Upper lobe of right lung (tissue), 1 donor: ENCODE data around the gene BECN2. TPM values are rescaled to one million over a fixed set of nuclear protein-coding genes. Genes with fewer than 3 reads are reported as not detected.

Source experiments
- ATAC-seq: fragments of 200-7000 bp; cut with Tn5 transposase; one replicate; pipeline ENCODE4 v1.9.1; 2020; ENCODE audit warnings: mild to moderate bottlenecking, moderate library complexity
- DNase-seq: peaks from one replicate; pipeline ENCODE4 v3.0.0-alpha.2; 2020
- H3K27ac ChIP-seq: fragments of 200-600 bp; one replicate; pipeline ENCODE4 v1.8.0; 2022
- H3K27me3 ChIP-seq: fragments of 200-600 bp; one replicate; pipeline ENCODE4 v1.8.0; 2022; ENCODE audit warnings: mild to moderate bottlenecking
- H3K36me3 ChIP-seq: fragments of 200-600 bp; one replicate; pipeline ENCODE4 v1.8.0; 2022
- H3K4me1 ChIP-seq: fragments of 200-600 bp; one replicate; pipeline ENCODE4 v1.8.0; 2022
- H3K4me3 ChIP-seq: fragments of 200-600 bp; one replicate; pipeline ENCODE4 v1.8.0; 2022; ENCODE audit warnings: mild to moderate bottlenecking
- H3K9me3 ChIP-seq: fragments of 200-600 bp; one replicate; pipeline ENCODE4 v1.8.0; 2022
- intact Hi-C: fragments of 100-400 bp; cut with DNase I; formaldehyde crosslinking; loops from one replicate; pipeline ENCODE4 v1.11.0; 2022
- total RNA-seq: library from RNA; stranded (reverse); fragmentation: NEBNext Ultra II Directional; extraction: Animal tissue kit (Norgen Biotek cat#: 25700); gene quantifications from one replicate; pipeline ENCODE4 v1.2.1, GENCODE V29; 2021
- TF ChIP-seq, protein P1 (sequence below): fragments of 200-600 bp; IDR thresholded peaks from one replicate; pipeline ENCODE4 v1.8.0; 2022; ENCODE audit warnings: antibody characterized with exemption
- donor health status: DM: no; HTN: yes; CAD: no; lungs with severe emphysema.

The BECN2 gene
- total RNA-seq, 1 donor from 2014 or later = not detected

DNA sequence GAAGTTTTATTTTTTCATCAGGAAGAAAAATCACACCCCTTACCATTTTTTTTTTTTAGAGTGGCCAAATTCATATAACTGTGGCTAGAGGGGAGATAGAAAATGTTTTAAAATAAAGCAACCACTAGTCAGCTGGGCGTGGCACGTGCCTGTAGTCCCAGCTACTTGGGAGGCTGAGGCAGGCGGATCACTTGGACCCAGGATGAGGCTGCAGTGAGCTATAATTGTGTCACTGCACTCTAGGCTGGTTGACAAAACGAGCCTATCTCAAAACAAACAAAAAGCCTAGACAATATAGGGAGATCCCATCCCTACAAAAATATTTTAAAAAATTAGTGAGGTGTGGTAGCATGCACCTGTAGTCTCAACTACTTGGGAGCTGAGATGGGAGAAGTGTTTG lies 14.8 kb upstream of the BECN2 start:
- Histone ChIP-seq H3K27ac (no peak overlapping the region), H3K27me3 (no peaks in the 10 kb centered on the region), H3K9me3 (no peaks in the 10 kb centered on the region), H3K4me1 (no peaks in the 10 kb centered on the region), H3K4me3 (no peak overlapping the region), H3K36me3 (no peaks in the 10 kb centered on the region)
- DNase-seq (no peak), ATAC-seq (no peak)
- intact Hi-C loops = no loop called here
- TF ChIP-seq, protein P1, sequence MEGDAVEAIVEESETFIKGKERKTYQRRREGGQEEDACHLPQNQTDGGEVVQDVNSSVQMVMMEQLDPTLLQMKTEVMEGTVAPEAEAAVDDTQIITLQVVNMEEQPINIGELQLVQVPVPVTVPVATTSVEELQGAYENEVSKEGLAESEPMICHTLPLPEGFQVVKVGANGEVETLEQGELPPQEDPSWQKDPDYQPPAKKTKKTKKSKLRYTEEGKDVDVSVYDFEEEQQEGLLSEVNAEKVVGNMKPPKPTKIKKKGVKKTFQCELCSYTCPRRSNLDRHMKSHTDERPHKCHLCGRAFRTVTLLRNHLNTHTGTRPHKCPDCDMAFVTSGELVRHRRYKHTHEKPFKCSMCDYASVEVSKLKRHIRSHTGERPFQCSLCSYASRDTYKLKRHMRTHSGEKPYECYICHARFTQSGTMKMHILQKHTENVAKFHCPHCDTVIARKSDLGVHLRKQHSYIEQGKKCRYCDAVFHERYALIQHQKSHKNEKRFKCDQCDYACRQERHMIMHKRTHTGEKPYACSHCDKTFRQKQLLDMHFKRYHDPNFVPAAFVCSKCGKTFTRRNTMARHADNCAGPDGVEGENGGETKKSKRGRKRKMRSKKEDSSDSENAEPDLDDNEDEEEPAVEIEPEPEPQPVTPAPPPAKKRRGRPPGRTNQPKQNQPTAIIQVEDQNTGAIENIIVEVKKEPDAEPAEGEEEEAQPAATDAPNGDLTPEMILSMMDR = no peak

GRCh38 chr1:241944300-241944699 lies 13.3 kb upstream of the BECN2 start:
- DNase-seq = no peak
- no peaks in the 10 kb centered on the region for H3K36me3 ChIP-seq
- no peaks in the 10 kb centered on the region for H3K27me3 ChIP-seq
- H3K4me3 ChIP-seq = no peak overlapping the region
- TF ChIP-seq, protein P1 = no peak
- intact Hi-C loops = no loop called here
- ATAC-seq = no peak
- H3K4me1 ChIP-seq = no peaks in the 10 kb centered on the region
- H3K27ac ChIP-seq = no peak overlapping the region
- no peaks in the 10 kb centered on the region for H3K9me3 ChIP-seq

DNA sequence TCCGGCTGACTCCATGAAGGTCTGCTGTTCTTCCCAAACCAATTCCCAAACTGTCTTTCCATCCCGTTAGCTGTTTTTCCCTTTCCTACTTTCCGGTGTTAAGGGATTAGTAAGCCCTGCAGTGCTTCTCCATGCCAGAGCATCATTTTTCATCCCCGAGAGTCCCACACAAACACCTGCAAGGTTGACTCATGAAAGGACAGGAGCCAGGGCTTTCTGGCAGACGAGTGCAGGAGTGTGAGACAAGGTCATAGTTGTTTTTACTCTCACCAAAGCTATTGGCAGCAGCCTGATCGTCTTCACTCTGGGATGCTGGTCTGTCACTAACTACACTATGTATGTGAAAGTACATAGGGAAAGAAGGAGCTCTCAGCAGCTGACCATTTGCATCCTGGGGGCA lies 10.2 kb upstream of the BECN2 start:
- Histone ChIP-seq H3K27me3 (no peaks in the 10 kb centered on the region), H3K36me3 (no peaks in the 10 kb centered on the region), H3K4me3 (no peak overlapping the region), H3K27ac (no peak overlapping the region), H3K9me3 (no peaks in the 10 kb centered on the region), H3K4me1 (no peaks in the 10 kb centered on the region)
- intact Hi-C loops = no loop called here
- TF ChIP-seq, protein P1 = no peak
- ATAC-seq (no peak), DNase-seq (no peak)

GRCh38 chr1:241950390-241950789 lies 7.2 kb upstream of the BECN2 start:
- ATAC-seq (no peak), DNase-seq (no peak)
- TF ChIP-seq, protein P1 = no peak
- Histone ChIP-seq H3K4me1 (no peaks in the 10 kb centered on the region), H3K27ac (no peak overlapping the region), H3K9me3 (no peaks in the 10 kb centered on the region), H3K27me3 (no peaks in the 10 kb centered on the region), H3K4me3 (no peak overlapping the region), H3K36me3 (no peaks in the 10 kb centered on the region)
- intact Hi-C loops = no loop called here

DNA sequence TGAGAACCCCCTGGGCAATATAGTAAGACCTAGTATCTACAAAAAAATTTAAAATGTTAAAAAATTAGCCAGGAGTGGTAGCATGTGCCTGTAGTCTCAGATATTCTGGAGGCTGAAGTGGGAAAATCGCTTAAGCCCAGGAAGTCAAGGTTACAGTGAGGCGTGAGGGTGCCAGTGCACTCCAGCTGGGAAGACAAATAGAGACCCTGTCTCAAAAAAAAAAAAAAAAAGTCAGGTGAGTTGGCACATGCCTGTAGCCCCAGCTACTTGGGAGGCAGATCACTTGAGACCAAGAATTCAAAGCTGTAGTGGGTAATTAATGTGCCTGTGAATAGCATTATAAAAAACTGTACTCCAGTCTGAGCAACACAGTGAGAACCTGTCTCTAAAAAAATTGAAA lies 4.6 kb downstream of the BECN2 start:
- Histone ChIP-seq H3K27me3 (no peaks in the 10 kb centered on the region), H3K4me3 (no peak overlapping the region), H3K27ac (no peak overlapping the region), H3K9me3 (no peaks in the 10 kb centered on the region), H3K36me3 (no peaks in the 10 kb centered on the region), H3K4me1 (no peaks in the 10 kb centered on the region)
- ATAC-seq = no peak
- no peak for DNase-seq
- intact Hi-C loops = no loop called here
- TF ChIP-seq, protein P1 = no peak

DNA sequence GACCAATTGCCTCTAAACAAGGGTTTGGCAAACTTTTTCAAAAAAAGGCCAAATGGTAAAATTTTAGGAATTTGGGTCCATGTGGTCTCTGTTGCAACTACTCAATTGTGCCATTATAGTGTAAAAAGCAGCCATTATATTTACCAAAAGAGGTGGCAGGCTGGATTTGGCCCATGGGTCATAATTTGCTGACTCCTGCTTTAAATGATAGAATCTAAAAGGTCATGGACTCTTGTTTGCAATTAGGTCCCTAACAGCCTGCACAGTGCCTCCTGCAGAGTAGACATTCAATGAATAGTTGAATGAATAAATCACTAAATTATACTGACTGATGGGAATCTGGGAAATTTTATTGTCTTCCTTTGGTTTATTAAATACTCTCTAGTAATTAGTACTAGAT lies 6.2 kb downstream of the BECN2 start:
- ATAC-seq (peak; percentile 20), DNase-seq (no peak)
- intact Hi-C loops = no loop called here
- no peaks in the 10 kb centered on the region for H3K9me3 ChIP-seq
- no peaks in the 10 kb centered on the region for H3K27me3 ChIP-seq
- H3K4me1 ChIP-seq = peaks cover 4% of the 10 kb centered on the region
- TF ChIP-seq, protein P1 = no peak
- no peak overlapping the region for H3K27ac ChIP-seq
- H3K36me3 ChIP-seq = no peaks in the 10 kb centered on the region
- H3K4me3 ChIP-seq = no peak overlapping the region
